HG03095 (cell line): ENCODE measurements around the gene C10orf120.

Source experiments
- ATAC-seq: cut with Tn5 transposase; IDR thresholded peaks from one replicate; pipeline ENCODE4 v1.9.1; 2021; ENCODE audit warnings: moderate library complexity; ENCODE audit not compliant: unreplicated experiment

Gene C10orf120

GRCh38 chr10:122662231-122662630 is 37.4 kb downstream of the C10orf120 start:
- ATAC-seq, result no peak

- no peak for ATAC-seq
Measured at GRCh38 chr10:122660696-122661095, 39.0 kb downstream of the C10orf120 start.

GRCh38 chr10:122659651-122660050 is 40.0 kb downstream of the C10orf120 start:
- ATAC-seq, result no peak

GRCh38 chr10:122659126-122659525 is 40.5 kb downstream of the C10orf120 start:
- no peak for ATAC-seq

GRCh38 chr10:122658356-122659049 is 41.1 kb downstream of the C10orf120 start:
- no peak for ATAC-seq

- no peak for ATAC-seq
Measured at GRCh38 chr10:122657729-122658128, 41.9 kb downstream of the C10orf120 start.

GRCh38 chr10:122657255-122657654 is 42.4 kb downstream of the C10orf120 start:
- no peak for ATAC-seq

GRCh38 chr10:122656741-122657140 is 42.9 kb downstream of the C10orf120 start:
- ATAC-seq, result no peak

- ATAC-seq, result no peak
Measured at GRCh38 chr10:122656308-122656705, 43.3 kb downstream of the C10orf120 start.

GRCh38 chr10:122655524-122656307 is 43.9 kb downstream of the C10orf120 start:
- no peak for ATAC-seq

GRCh38 chr10:122650331-122650730 is 49.3 kb downstream of the C10orf120 start:
- no peak for ATAC-seq

GRCh38 chr10:122649903-122650302 is 49.7 kb downstream of the C10orf120 start:
- no peak for ATAC-seq

- ATAC-seq, result no peak
Measured at GRCh38 chr10:122648599-122649428, 50.8 kb downstream of the C10orf120 start.
